ENCODE data around the gene TCIRG1. TPM values are rescaled to one million over a fixed set of nuclear protein-coding genes. Genes with fewer than 3 reads are reported as not detected.

The TCIRG1 gene
- total and polyA plus RNA-seq, 4 experiments from 2014 or later = 46.2 to 266 (median 161) TPM

DNA sequence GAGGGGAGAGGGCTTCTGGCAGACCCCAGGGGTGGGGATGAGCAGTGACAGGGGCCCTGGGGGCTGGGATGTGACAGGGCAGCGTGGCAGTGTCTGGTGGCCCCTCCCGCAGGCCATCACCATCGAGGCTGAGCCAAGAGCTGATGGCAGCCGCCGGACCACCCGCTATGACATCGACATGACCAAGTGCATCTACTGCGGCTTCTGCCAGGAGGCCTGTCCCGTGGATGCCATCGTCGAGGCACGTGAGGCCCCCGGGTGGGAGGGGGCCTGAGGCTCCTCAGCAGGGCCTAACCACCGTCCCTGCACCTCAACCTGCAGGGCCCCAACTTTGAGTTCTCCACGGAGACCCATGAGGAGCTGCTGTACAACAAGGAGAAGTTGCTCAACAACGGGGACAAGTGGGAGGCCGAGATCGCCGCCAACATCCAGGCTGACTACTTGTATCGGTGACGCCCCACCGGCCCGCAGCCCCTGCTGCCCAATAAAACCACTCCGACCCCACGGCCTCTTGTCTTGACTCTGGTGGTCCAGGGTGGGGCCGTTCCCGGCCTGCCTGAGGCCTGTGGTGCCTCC, 2.6 kb upstream of the TCIRG1 start:
- peak overlapping the region in 1 of 8 donors; percentile 51 for H3K4me3 Mint-ChIP-seq
- Histone ChIP-seq H3K9me3 (ENCODE audit: control insufficient read depth in 1 of 2, low read length in 2 of 2) (no peaks in the 10 kb centered on the region), H3K36me3 (ENCODE audit: insufficient read depth, low read length) (peaks cover 13% of the 10 kb centered on the region), H3K27me3 (ENCODE audit: insufficient read depth, low read length) (no peaks in the 10 kb centered on the region), H3K27ac (ENCODE audit: low read depth, low read length) (peak overlapping the region; percentile 41), H3K4me1 (ENCODE audit: insufficient read depth, low read length) (peaks cover 46% of the 10 kb centered on the region), H3K4me3 (ENCODE audit: low read length in 2 of 2) (no peak overlapping the region)
- no peaks in the 10 kb centered on the region for H3K9me3 Mint-ChIP-seq
- H3K36me3 Mint-ChIP-seq = peaks cover 0 to 9% of the 10 kb centered on the region in 2 donors
- peaks cover 10 to 44% (median 26%) of the 10 kb centered on the region in 4 donors for H3K4me1 Mint-ChIP-seq
- peak overlapping the region in 6 of 7 donors; percentile 78 to 96 (median 91) for H3K27ac Mint-ChIP-seq
- intact Hi-C loops (cut with micrococcal nuclease) = loop anchor here (10.0 kb wide), 1 partner anchor 169 kb away; no protein-coding TSS in a partner anchor
- ChIA-PET CTCF (ENCODE audit: partially characterized antibody) (no interaction called here), POLR2A (ENCODE audit: partially characterized antibody) (interaction anchor here (1.2 kb wide), 1 partner anchor 11 kb away, joined by 3 read pairs; no protein-coding TSS in a partner anchor)
- DNase-seq = peak in 1 of 5 donors; percentile 27
- H3K27me3 Mint-ChIP-seq = no peaks in the 10 kb centered on the region

DNA sequence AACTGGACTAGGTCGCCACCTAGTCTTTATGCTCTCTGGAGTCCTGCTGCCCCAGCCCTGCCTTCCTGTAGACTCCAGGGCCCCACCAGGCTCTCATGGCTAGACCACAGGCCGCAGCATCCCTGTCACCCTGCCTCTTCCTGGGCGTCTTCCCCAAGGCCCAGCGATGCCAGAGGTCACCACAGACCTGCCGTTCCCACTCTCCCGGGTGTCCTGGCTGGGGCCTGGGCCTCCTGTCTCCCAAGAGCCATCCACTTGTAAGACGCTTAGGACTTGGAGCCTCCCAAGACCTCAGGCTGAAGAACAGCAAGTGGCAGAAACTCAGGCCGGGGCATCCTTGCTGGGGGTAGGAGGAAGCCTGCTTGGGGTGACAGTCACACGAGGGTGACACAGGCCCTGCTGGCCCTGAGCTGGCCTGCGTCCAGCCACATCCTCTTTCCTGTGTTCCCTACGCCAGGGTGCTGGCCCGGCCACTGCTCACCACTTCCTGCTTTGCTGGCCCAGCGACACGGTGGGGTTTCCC, 2.0 kb upstream of the TCIRG1 start:
- Mint-ChIP-seq H3K4me3 (peak overlapping the region in 6 of 8 donors; percentile 40 to 73 (median 66)), H3K36me3 (peaks cover 0 to 9% of the 10 kb centered on the region in 2 donors), H3K27me3 (no peaks in the 10 kb centered on the region), H3K27ac (peak overlapping the region; percentile 78 to 96 (median 93)), H3K4me1 (peaks cover 9 to 42% (median 25%) of the 10 kb centered on the region in 4 donors), H3K9me3 (no peaks in the 10 kb centered on the region)
- ChIA-PET POLR2A (ENCODE audit: partially characterized antibody) (interaction anchor here (1.2 to 1.3 kb wide), 3 partner anchors 10 to 34 kb away, joined by 3 read pairs; no protein-coding TSS in a partner anchor), CTCF (ENCODE audit: partially characterized antibody) (interaction anchor here (1.1 to 1.2 kb wide), 2 partner anchors 10 to 175 kb away, joined by 3 read pairs; no protein-coding TSS in a partner anchor)
- no peaks in the 10 kb centered on the region for H3K27me3 ChIP-seq (ENCODE audit: insufficient read depth, low read length)
- no peaks in the 10 kb centered on the region for H3K9me3 ChIP-seq (ENCODE audit: control insufficient read depth in 1 of 2, low read length in 2 of 2)
- peaks cover 46% of the 10 kb centered on the region for H3K4me1 ChIP-seq (ENCODE audit: insufficient read depth, low read length)
- H3K27ac ChIP-seq (ENCODE audit: low read depth, low read length) = peak overlapping the region; percentile 41
- H3K36me3 ChIP-seq (ENCODE audit: insufficient read depth, low read length) = peaks cover 13% of the 10 kb centered on the region
- intact Hi-C loops (cut with micrococcal nuclease) = loop anchor here (10.0 kb wide), 1 partner anchor 168 kb away; no protein-coding TSS in a partner anchor
- H3K4me3 ChIP-seq (ENCODE audit: low read length in 2 of 2) = no peak overlapping the region
- DNase-seq = peak in 2 of 5 donors; percentile 18 to 47

DNA sequence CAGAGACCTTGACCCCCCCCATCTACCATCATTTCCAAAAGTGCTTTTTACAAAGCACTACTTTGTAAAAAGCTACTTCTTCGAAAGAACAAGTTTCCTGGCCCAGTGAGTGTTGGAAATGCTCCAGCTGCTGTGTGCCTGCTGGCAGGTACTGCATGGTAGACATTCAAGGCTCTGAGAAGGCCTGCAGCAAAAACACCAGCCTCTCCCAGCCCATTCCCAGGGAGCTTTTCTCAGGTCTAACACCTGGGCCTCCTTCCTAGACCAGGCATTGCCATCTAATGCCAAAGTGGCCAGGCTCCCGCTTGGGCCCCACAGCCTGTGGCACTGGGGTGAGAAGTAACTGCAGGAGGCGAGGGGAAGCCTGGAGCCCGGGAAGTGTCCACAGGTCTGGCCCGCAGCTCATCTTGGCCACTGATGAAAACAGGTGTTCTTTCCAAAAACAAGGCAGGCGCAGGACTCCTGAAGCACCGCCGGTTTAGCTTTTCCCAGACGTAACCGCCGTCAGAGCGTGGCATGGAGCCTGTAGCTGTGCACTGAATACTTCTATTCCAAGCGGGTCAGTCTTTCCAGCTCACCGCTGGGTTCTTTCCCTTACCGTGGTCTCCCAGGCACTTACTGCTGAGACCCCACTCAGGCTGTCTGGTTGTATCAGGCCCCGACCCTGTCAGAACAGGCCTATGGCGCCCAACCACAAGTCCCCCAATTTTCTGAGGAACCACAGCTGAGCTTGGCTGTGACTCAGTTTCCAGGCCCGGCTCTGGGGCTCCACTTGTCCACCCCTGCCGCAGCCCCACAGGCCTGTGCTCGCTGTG, 1.2 kb upstream of the TCIRG1 start:
- no peaks in the 10 kb centered on the region for H3K9me3 ChIP-seq (ENCODE audit: control insufficient read depth in 1 of 2, low read length in 2 of 2)
- peak overlapping the region; percentile 41 for H3K27ac ChIP-seq (ENCODE audit: low read depth, low read length)
- ChIA-PET CTCF (ENCODE audit: partially characterized antibody) (interaction anchor here (1.1 to 1.2 kb wide), 2 partner anchors 11 to 174 kb away, joined by 3 read pairs; no protein-coding TSS in a partner anchor), POLR2A (ENCODE audit: partially characterized antibody) (interaction anchor here (0.9 to 1.3 kb wide), 5 partner anchors 9 to 153 kb away, joined by 3 to 4 read pairs (median 3); no protein-coding TSS in a partner anchor)
- peaks cover 9 to 41% (median 25%) of the 10 kb centered on the region in 4 donors for H3K4me1 Mint-ChIP-seq
- peak overlapping the region; percentile 78 to 96 (median 93) for H3K27ac Mint-ChIP-seq
- no peaks in the 10 kb centered on the region for H3K9me3 Mint-ChIP-seq
- H3K27me3 ChIP-seq (ENCODE audit: insufficient read depth, low read length) = no peaks in the 10 kb centered on the region
- peaks cover 12% of the 10 kb centered on the region for H3K36me3 ChIP-seq (ENCODE audit: insufficient read depth, low read length)
- H3K27me3 Mint-ChIP-seq = no peaks in the 10 kb centered on the region
- H3K4me3 ChIP-seq (ENCODE audit: low read length in 2 of 2) = no peak overlapping the region
- peaks cover 0 to 11% of the 10 kb centered on the region in 2 donors for H3K36me3 Mint-ChIP-seq
- DNase-seq = no peak
- peaks cover 41% of the 10 kb centered on the region for H3K4me1 ChIP-seq (ENCODE audit: insufficient read depth, low read length)
- intact Hi-C loops (cut with micrococcal nuclease) = loop anchor here (10.0 kb wide), 1 partner anchor 167 kb away; no protein-coding TSS in a partner anchor
- H3K4me3 Mint-ChIP-seq = peak overlapping the region; percentile 40 to 74 (median 68)

DNA sequence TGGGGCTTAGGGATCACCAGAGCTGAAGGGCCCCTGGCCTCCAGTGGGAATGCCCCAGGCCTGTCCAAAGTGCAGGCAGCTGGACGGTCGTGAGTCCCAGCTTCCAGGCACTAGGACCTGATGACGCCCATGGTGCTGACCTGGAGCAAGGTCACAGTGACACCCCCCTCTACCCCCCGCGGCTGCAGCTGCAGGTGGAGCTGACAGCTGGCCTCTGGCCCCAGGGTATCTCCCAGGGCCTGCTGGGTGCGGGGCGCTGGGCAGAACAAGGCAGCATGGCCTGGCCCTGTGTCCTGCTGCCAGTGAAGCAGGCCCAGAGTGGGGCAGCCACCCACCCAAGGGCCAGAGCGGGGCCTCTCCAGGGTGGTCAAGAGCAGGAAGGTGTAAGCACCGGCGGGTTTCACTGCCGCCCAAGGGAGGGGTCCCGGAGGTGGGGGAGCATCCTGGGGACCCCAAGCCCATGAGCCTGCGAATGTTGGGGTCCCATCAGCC, 553 bp upstream of the TCIRG1 start:
- intact Hi-C loops (cut with micrococcal nuclease) = loop anchor here (10.0 kb wide), 1 partner anchor 167 kb away; no protein-coding TSS in a partner anchor
- Mint-ChIP-seq H3K4me1 (peaks cover 9 to 41% (median 25%) of the 10 kb centered on the region in 4 donors), H3K36me3 (peaks cover 0 to 11% of the 10 kb centered on the region in 2 donors), H3K9me3 (no peaks in the 10 kb centered on the region), H3K27ac (peak overlapping the region in 1 of 7 donors; percentile 91), H3K4me3 (peak overlapping the region in 6 of 8 donors; percentile 34 to 92 (median 92)), H3K27me3 (no peaks in the 10 kb centered on the region)
- peak overlapping the region; percentile 85 to 92 for H3K4me3 ChIP-seq (ENCODE audit: low read length in 2 of 2)
- H3K27me3 ChIP-seq (ENCODE audit: insufficient read depth, low read length) = no peaks in the 10 kb centered on the region
- peaks cover 41% of the 10 kb centered on the region for H3K4me1 ChIP-seq (ENCODE audit: insufficient read depth, low read length)
- ChIA-PET CTCF (ENCODE audit: partially characterized antibody) (interaction anchor here (1.2 kb wide), 1 partner anchor 11 kb away, joined by 3 read pairs; no protein-coding TSS in a partner anchor), POLR2A (ENCODE audit: partially characterized antibody) (interaction anchor here (0.7 to 5.6 kb wide), 6 partner anchors 7 to 153 kb away, joined by 3 to 34 read pairs (median 4); partner anchors contain the start of genes NDUFS8 and UNC93B1)
- peak overlapping the region; percentile 90 for H3K27ac ChIP-seq (ENCODE audit: low read depth, low read length)
- DNase-seq = no peak
- peaks cover 8% of the 10 kb centered on the region for H3K36me3 ChIP-seq (ENCODE audit: insufficient read depth, low read length)
- H3K9me3 ChIP-seq (ENCODE audit: control insufficient read depth in 1 of 2, low read length in 2 of 2) = no peaks in the 10 kb centered on the region

DNA sequence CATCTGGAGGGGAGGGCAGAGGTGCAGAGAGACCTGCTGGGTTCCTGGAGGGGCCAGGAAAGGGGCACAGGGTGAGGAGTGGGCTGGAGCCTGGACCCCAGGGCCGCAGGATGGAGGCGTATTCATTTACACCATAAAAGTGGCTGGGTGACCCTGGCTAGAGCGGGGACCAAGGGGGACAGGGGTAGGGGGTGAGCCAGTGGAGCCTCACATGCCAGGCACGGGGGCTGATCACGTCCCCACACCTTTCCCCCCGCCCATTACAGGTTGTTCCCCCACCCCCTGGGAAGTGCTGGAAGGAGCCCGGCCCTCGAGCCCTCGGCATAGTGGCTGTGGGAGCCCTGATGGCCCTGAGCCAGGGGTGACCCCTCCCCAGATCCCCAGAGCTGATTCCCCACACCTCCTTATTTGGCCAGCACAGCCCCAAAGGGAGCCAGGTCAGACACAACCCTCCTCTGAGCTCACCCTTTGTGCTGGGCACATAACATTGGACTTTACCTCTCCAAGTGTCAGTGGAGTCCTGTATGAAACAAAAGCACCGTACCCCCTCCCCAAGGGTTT, 781 bp downstream of the TCIRG1 start:
- intact Hi-C loops (cut with micrococcal nuclease) = loop anchor here (1.0 to 10.0 kb wide), 2 partner anchors 9 to 165 kb away; partner anchors contain the start of gene NDUFS8
- H3K9me3 ChIP-seq (ENCODE audit: control insufficient read depth in 1 of 2, low read length in 2 of 2) = no peaks in the 10 kb centered on the region
- POLR2A ChIA-PET (ENCODE audit: partially characterized antibody) = interaction anchor here (1.2 to 5.6 kb wide), 3 partner anchors 9 to 36 kb away, joined by 3 to 34 read pairs (median 12); partner anchors contain the start of genes NDUFS8 and UNC93B1
- H3K36me3 ChIP-seq (ENCODE audit: insufficient read depth, low read length) = peaks cover 4% of the 10 kb centered on the region
- no peaks in the 10 kb centered on the region for H3K27me3 Mint-ChIP-seq
- H3K27ac Mint-ChIP-seq = peak overlapping the region; percentile 88 to 97 (median 94)
- peaks cover 0 to 12% of the 10 kb centered on the region in 2 donors for H3K36me3 Mint-ChIP-seq
- DNase-seq = no peak
- CTCF ChIA-PET (ENCODE audit: partially characterized antibody) = interaction anchor here (1.0 to 1.5 kb wide), 2 partner anchors 9 to 83 kb away, joined by 3 read pairs; partner anchors contain the start of gene NDUFS8
- H3K9me3 Mint-ChIP-seq = no peaks in the 10 kb centered on the region
- H3K27me3 ChIP-seq (ENCODE audit: insufficient read depth, low read length) = no peaks in the 10 kb centered on the region
- H3K4me1 ChIP-seq (ENCODE audit: insufficient read depth, low read length) = peaks cover 41% of the 10 kb centered on the region
- H3K4me3 Mint-ChIP-seq = peak overlapping the region; percentile 86 to 94 (median 92)
- peak overlapping the region; percentile 85 to 92 for H3K4me3 ChIP-seq (ENCODE audit: low read length in 2 of 2)
- peak overlapping the region; percentile 90 for H3K27ac ChIP-seq (ENCODE audit: low read depth, low read length)
- peaks cover 9 to 41% (median 25%) of the 10 kb centered on the region in 4 donors for H3K4me1 Mint-ChIP-seq
